KOPT-K1 (cell line): ENCODE results near the gene LRRC3.
"Not testable (repeated sequence)": the region's sequence is repeated elsewhere in the genome, so short reads cannot be mapped to it uniquely, and the experiment has no call there.

Experiments used
- H3K27ac ChIP-seq: fragments of 200-600 bp; sonication (generic); 2 replicates; pipeline ENCODE4 v1.5.1; 2016; ENCODE audit warnings: antibody characterized with exemption, mild to moderate bottlenecking, low read depth, low read length; ENCODE audit not compliant: poor library complexity, severe bottlenecking
- H3K36me3 ChIP-seq: fragments of 200-600 bp; sonication (generic); 2 replicates; pipeline ENCODE4 v1.5.1; 2017; ENCODE audit warnings: antibody characterized with exemption, mild to moderate bottlenecking, low read length, moderate library complexity; ENCODE audit not compliant: insufficient read depth
- H3K9me3 ChIP-seq: fragments of 200-600 bp; sonication (generic); 2 replicates; pipeline ENCODE4 v1.5.1; 2017; ENCODE audit warnings: antibody characterized with exemption, low read length, mild to moderate bottlenecking; ENCODE audit not compliant: insufficient read depth, poor library complexity, severe bottlenecking

The LRRC3 gene

DNA sequence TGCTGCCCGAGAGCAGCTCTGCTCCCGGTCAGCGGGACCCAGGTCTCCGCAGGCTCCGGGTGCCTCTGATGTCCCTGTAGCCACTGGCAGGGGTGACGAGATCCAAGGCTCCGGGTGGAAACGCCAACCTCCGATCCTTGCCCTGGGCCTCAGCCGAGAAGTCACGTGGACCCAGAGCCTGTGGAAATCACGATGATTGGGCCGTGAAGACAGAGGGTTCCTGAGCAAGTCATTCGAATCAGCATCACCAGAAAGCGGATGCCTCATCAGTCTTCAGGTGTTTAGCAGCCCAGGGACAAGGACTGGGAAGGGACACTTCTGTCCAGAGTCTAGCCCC is 12.5 kb downstream of the LRRC3 start:
- H3K36me3 ChIP-seq, result no peaks in the 10 kb centered on the region
- no peak overlapping the region for H3K27ac ChIP-seq
- no peaks in the 10 kb centered on the region for H3K9me3 ChIP-seq

DNA sequence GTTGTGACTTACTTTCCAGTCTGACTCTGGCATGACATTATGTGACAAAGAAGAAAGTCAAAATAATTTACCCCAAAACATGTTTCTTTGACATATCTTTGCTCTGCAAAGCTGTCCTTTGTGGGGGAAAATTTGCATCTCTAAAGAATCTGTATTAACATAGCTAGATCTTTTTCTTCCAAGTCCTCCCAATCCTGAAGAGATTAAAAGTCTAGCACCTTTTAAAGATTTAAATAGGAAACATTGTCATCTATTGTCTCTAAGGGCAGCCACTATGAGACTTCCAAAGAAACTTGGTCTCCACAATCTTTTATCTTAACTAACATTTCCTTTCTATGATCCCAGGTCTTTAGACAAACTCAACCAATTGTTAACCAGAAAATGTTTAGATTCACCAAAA is 16.0 kb downstream of the LRRC3 start:
- Histone ChIP-seq H3K36me3 (no peaks in the 10 kb centered on the region), H3K27ac (no peak overlapping the region), H3K9me3 (no peaks in the 10 kb centered on the region)

DNA sequence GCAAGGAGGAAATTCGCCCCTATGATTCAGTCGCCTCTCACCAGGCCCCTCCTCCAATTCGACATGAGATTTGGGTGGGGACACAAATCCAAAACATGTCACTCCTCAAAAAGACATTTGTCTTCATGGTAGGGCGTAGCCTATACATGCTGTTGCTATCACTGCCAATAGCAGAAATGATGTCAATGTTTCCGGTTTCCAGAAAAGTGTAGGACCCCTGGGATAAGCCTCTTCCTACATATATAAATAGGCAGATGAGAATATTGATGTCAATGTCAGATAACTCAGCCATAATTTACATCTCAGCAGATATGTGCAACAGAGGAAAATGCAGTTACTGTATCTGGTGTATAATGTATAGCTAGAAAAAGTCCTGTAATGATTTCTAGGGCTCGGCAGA is 16.7 kb downstream of the LRRC3 start:
- Histone ChIP-seq H3K36me3 (no peaks in the 10 kb centered on the region), H3K27ac (no peak overlapping the region), H3K9me3 (no peaks in the 10 kb centered on the region)

DNA sequence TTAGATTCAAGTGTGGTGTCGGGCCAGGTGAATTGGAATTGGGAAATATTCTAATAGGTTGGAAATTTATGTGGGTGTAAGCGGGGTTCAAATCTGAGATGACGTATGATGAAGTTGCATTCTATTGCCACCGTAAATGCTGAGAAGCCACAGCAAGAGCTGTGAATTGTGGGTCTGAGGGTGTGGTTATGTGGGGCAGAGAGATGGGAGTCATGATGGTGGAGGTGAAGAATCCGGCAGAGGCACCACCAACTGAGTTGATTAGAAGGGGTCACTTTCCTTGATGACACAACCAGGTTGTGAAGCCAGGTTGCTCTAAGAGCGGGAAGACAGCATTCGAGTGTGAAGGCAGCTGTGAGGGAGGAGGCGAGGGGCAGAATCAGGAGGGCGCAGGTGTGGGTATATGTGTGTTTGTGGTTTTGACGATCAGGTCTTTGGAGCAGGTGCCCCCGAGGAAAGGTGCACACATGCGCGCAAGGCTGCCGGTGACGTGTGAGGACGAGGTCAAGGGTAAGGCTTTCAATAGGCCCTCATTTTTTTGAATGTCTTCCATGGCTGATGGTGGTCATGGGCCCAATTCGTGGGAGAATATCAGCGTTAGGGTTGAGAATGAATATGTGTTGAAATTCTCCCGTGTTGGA is 18.7 kb downstream of the LRRC3 start:
- Histone ChIP-seq H3K36me3 (no peaks in the 10 kb centered on the region), H3K27ac (no peak overlapping the region), H3K9me3 (no peaks in the 10 kb centered on the region)

DNA sequence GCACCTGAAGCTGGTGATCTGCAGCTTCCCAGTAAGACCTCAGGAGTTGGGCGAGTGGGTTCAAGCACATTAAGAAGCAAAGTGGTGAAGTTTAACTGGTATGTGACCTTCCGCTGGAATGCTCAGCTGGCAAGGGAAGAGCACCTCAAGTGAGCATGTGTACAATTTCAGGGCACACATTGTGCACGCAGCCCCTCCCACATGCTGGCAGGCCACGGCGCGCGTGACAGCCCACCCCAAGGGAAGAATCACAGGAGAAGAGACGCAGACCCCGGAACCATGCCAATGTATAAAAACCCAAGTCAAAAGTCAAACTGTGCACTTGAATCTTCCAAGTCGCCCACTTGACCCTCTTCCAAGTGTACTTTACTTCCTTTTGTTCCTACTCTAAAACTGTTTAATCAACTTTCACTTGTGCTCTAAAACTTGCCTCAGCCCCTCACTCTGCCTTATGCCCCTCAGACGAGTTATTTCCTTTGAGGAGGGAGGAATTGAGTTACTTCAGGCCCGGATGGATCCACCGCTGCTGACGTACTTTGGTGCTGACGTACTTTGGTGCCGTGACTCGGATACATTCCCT is 20.0 kb downstream of the LRRC3 start:
- Histone ChIP-seq H3K36me3 (no peaks in the 10 kb centered on the region), H3K9me3 (no peaks in the 10 kb centered on the region), H3K27ac (no peak overlapping the region)

DNA sequence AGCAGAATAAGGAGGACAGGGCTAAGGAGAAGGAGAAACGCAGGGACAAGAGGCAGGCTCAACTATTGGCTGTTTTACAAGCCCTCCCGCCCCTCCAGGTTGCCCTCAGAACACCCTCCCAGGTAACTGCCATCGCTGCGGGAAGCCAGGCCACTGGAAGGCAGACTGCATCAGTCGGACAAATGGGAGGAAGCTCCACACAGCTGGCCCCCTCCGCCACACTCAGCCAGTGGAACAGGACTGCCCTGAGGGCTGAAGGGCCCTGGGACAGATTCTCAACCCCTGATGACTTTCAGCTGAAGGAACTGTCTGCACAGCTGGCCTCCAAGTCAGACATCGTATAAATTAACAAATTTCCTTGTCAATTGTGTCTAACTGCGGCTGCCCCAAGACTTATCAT is 21.8 kb downstream of the LRRC3 start:
- no peaks in the 10 kb centered on the region for H3K9me3 ChIP-seq
- H3K36me3 ChIP-seq, result no peaks in the 10 kb centered on the region
- no peak overlapping the region for H3K27ac ChIP-seq

DNA sequence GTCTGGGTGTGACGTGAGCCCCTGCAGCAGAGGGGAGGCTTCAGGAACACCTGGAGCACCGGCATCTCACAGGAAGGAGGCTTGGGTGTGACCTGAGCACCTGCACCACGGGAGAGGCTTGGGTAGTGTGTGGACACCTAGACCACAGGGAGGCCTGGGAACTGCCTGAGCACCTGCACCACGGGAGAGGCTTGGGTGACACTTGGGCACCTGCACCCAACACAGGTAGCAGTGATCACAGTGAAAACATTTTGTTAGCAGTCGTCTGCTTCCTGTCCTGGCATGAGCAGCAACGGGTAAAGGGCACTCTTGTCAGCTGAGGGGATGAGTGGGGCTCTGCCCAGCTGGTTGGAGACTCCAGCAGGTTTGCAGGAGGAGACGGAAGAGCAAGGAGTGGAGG is 22.4 kb downstream of the LRRC3 start:
- Histone ChIP-seq H3K9me3 (no peaks in the 10 kb centered on the region), H3K27ac (no peak overlapping the region)

DNA sequence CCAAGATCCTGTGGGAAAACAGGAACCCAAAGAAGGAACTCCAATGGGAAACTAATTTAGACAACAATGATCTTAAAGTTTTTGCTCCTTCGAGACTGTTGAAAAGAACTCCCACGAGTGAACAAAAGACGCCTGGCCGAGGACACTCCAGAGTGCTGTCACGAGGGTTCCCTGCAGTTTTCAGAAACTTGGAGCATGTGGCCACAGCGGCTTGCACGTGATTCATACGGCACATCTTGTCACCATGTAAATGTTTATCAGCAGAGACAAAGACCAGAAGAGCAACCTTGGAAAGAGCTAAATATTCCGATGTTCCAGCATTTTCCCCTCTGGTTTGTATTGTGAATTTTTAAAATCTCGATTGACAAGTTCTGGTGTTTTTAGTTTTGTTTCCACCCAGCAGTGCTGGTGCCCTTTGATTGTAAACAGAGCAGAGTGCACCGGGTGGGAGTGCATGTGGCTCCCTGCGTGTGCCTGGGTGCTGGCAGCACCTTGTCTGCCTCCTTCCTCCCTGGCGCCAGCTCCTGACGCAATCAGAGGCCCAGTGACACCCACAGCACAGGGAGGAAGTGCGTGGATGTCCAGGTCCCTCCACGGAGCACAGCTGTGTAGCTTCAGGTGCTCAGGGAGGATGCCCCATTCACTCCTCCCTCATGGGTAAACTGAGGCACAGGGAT is 23.0 kb downstream of the LRRC3 start:
- Histone ChIP-seq H3K9me3 (no peaks in the 10 kb centered on the region), H3K36me3 (no peaks in the 10 kb centered on the region)

More for the DNA sequence above, 22.4 kb downstream of the LRRC3 start:
- no peaks in the 10 kb centered on the region for H3K36me3 ChIP-seq

DNA sequence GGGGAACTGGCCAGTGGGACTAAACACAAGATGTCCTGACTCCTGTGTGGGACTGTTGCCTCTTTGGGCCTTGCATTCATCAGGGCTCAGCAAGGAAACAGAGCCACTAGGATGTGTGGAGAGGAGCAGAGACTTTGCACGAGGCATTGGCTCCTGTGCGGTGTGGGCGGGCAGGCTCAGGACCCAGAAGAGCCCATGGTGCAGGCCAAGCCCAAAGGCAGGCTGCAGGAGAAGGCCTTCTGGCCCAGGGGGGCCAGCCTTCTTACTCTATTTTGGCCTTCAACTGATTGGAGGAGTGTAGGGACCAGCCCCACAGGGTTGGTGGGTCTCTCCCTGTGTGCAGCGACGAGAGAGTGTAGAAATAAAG is 23.5 kb downstream of the LRRC3 start:
- H3K27ac ChIP-seq, result no peak overlapping the region

More for the DNA sequence above, 23.0 kb downstream of the LRRC3 start:
- H3K27ac ChIP-seq, result no peak overlapping the region

DNA sequence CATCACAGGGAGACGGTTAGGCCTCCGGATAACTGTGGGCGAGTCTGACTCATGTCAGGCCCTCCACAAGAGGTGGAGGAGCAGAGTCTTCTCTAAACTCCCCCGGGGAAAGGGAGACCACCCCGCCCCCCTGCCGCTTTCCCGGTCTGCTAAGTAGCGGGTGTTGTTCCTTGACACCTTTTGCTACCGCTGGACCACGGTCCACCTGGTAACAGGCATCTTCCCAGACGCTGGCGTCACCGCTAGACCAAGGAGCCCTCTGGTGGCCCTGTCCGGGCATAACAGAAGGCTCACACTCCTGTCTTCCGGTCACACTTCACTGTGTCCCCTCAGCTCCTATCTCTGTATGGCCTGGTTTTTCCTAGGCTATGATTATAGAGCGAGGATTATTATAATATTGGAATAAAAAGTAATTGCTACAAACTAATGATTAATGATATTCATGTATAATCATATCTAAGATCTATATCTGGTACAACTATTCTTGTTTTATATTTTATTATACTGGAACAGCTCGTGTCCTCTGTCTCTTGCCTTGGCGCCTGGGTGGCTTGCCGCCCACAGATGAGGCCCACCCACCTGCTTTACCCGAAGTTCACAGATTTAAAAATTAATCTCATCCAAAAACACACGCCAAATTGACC is 24.4 kb downstream of the LRRC3 start:
- not testable (repeated sequence) for H3K27ac ChIP-seq, H3K36me3 ChIP-seq, H3K9me3 ChIP-seq

More for the DNA sequence above, 23.5 kb downstream of the LRRC3 start:
- Histone ChIP-seq H3K9me3 (no peaks in the 10 kb centered on the region), H3K36me3 (no peaks in the 10 kb centered on the region)

DNA sequence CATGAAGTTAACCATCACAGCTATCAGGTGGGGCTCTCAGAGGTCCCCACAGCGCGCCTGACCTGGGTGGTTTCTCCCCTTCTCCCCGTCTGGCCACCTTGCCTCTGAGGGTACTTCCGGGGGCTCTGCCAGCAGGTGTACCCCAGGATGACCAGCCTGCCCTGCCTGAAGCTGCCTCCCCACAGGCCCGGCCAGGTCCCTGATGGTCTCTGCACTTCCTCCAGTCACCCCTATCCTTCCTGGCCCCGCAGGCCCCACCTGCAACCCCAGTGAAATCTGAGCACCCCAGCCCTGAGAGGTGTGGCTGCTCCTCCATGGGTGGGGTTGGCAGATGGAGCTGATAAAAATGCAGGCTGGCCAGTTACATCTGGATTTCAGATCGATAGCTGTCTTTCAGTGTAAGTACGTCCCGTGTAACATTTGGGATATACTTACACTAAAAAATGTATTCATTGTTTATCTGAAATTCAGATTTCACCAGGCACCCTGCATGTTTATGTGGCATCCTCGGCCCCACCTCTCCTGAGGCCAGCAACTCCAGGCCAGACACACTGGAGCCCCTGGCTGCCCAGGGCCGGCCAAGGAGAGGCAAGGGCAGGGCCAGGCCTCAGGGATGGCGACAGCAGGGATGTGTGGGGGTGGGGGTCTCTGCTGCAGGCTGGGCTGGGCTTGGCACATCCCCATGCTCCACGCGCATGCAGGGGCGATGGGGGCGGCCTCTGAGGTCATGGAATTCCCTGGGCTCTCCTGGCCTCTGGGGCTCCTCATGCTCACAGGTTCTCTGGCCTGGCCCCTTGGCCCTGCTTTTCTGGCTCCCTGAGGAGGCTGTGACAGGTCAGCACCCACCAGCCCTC is 25.1 kb downstream of the LRRC3 start:
- no peaks in the 10 kb centered on the region for H3K36me3 ChIP-seq
- H3K27ac ChIP-seq, result no peak overlapping the region
- H3K9me3 ChIP-seq, result no peaks in the 10 kb centered on the region

DNA sequence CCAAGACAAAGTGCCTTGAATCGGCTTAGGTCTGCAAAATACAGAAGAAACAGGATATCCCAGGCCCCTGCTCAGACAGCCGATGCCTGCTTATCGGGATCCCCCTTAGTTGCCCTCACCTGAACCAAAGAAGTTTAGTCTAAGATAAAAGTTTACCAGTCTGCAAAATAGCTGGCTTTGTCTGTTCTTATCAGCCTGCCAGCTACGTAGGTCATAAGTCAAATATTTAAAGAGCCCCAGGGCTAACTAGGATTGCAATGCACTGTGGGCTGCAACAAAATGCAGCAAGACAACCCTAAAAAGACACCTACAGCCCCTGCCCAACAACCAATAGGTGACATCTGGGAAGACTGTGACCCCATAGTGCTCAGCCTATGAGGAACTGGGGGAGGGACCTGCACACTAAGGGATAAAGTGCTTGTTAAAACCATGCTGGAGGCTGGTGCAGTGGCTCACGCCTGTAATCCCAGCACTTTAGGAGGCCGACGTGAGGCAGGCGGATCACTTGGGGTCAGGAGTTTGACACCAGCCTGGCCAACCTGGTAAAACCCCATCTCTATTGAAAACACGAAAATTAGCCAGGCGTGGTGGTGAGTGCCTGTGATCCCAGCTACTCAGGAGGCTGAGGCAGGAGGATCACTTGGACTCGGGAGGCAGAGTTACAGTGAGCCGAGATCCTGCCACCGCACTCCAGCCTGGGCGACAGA is 27.4 kb downstream of the LRRC3 start:
- Histone ChIP-seq H3K27ac (no peak overlapping the region), H3K9me3 (peaks cover under 1% of the 10 kb centered on the region), H3K36me3 (no peaks in the 10 kb centered on the region)

DNA sequence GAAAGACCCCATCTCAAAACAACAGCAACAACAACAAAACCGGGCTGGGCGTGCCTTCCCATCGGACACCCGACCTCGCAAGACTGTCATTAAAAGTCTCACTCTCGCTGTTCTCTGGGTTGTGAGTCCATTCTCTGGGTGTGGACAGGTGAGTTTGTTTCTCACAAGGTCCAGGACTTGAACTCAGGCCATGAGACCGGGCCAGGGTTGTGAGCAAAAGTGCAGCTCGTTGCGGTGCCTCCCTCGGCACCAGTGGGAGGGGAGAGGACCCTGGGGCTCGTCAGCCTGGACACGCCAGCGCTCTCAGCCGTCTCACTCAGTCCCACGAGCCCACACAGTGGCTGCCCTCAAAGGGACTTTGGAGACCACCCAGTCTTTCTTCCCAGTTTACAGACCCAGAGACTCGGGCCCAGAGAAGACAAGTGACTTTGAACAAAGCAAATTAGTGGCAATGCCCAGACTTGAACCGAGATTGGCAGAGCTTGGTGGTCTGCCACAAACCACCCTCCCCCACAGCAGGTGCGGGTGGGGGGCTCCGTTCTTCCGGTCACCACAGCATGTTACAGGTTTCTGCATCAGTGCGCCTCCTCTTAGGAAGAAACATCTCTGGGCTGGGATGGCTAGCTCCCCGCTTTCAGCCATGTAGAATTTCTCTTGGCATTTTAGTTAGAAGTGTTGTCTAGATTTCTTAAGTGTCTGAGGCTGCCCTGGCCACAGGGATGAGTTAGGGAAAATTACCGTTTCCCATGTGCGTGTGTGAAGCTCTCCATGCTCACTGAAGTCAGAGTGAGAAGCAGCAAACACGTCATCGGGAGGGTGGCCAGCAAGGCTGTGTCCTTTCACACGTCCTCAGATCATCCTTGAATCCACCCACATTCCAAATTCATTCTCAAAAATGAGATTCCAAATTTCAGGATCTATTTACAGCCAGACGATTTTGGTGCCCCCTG is 28.3 kb downstream of the LRRC3 start:
- no peak overlapping the region for H3K27ac ChIP-seq
- peaks cover 8% of the 10 kb centered on the region for H3K9me3 ChIP-seq
- no peaks in the 10 kb centered on the region for H3K36me3 ChIP-seq
